DMS79 (cell line): ENCODE data around the gene ETV6.
"Not testable (repeated sequence)": the region's sequence is repeated elsewhere in the genome, so short reads cannot be mapped to it uniquely, and the experiment has no call there.

Experiments used
- DNase-seq: peaks from one replicate; lab custom pipeline; 2025; lab: John Stamatoyannopoulos, UW

ETV6 gene

DNA sequence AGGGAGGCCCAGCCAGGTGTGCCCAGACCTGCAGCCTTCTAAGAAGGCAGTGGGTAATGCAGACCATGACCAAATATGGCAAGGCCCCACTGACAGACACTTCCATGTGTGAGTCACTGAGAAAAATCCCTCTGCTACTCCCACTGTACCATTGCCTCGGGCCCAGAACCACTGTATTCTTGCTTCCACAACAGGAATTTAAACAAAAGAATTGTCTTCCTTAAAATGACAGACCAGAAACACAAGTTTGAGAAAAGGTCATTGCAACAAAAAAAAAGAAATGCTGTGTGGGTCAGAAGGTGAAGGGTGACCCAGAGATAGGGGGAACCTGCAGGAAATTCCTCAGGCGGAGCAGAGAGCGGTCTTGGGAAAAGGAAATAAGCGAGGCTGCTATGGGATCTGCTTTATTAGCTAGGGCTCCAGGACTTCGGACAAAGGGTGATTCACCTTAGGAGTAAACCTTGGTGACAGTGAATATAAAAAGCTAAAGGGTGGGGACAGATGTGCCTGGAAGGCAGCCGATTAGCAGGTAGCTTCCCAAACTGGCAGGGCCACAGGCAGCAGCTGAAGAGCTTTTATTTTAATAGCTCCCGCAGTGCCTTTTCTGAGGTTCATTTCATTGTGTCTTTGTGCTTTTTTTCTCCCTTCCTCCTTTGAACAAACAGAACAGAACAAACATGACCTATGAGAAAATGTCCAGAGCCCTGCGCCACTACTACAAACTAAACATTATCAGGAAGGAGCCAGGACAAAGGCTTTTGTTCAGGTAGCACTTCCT lies 236.0 kb downstream of the ETV6 start:
- no peak for DNase-seq

DNA sequence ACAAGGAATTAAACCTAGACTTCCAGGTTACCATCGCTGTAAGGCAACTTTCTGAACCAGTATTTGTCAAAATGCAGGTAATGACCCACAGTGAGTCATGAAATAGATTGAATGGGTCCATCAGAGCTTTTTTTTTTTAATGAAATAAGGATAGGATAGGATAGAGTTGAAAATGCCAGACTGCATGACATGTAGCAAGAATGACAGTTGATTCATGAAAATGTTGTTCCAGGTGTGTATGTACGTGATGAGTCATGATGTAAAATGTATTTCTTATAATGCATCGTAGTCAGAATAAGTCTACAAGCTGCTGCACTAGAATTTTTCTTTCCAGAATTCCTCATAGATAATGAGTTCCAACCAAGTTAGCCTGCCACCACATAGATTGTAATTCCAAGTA lies 236.9 kb downstream of the ETV6 start:
- DNase-seq = no peak

DNA sequence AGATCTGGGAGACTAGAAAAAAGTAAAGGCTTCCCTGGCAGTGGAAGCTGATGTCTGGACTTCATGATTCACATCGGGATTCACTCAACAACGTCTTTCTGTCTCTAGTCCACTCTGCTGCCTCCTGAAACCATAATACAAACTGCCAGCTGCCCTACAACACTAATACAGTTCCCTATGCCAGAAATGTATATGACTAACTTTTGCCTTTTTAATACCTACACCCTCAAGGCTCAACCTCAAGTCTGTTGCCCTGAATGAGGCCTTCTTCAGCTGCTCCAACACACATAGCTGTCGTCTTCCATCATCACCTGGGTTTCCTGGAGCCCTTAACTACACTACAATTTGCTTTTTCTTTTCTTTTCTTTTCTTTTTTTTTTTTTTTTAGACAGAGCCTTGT lies 238.6 kb downstream of the ETV6 start:
- no peak for DNase-seq

DNA sequence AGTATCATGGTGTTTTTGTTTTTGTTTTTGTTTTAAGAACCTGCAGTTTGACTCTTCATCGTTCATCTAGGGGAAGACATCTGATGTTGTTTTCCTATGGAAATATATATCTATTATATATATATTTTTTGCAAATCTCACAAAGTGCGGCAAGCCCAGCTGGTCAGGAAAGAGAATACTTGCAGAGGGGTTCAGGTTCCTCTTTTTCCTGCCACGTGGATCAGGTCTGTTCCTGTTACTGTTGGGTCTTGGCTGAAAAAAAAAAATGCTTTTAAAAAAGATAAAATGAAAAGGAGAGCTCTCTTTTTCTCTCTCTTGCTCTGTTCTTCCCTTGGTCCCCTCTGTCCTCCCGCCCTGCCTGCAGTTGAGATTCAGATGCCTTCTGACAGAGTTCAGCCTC lies 241.9 kb downstream of the ETV6 start:
- no peak for DNase-seq

DNA sequence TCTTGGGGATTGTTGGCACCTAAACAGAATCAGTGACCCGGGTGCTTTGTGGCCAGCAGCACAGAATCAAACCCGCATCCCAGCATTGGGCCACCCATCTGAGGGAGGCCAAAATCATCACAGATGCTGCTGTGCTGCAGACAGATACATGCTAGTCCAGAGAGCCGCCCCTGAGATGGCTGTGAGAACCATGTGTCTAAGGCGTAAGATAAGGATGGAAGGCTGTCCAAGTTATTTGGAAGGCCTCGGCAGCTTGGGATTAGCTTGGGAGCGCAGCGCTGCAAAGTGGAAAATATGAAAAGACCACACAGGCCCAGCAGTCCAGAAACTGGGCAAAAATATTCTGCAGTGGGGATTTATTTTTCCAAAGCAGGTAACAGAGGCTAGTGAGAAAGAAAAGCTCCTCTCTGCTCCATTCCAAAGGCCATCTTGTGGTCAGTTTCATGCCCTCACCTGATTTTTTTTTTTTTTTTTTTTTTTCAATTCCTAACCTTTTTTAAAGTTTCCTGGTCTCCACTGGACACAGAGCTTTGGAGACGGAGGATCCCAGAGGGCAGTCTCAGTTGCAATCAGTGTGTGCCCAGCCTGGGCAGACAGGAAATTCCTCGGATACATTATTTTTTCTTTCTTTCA lies 242.4 kb downstream of the ETV6 start:
- no peak for DNase-seq

DNA sequence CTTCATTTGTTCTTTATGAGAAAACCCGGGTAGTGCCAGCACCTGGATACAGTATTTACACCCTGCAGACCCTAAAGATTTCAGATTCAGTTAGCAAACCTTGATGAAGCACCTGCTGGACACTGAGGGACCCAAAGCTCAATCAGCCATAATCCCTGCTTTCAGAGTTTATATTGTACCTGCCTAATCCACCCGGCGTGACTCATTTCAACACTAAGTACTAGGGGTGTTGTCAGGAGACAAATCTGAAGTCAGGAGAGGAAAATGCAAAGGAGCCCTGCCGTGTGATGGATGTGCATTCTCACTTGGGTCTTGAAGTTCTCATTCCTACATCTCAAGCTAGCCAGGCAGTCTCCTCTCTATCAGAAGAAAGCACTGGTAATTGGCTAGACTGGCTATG lies 244.5 kb downstream of the ETV6 start:
- DNase-seq = no peak

DNA sequence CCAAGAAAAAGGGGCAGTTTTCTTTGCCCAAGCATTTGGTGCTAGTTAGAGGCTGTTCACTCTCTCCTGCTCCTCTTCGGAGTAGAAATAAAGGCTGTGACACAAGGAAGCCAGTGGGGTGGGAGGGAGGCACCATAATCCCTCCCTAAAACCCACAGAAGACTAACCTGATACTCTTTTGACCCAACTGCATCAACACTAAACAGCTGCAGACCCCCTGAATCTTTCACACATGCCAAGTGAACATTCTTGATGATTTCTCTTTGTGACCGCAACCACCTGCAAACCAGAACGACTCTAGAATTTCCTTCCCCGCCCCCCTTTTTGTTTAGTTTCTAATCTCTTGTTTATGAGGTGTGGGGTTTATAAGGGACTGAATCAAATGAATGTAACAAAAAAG lies 245.4 kb downstream of the ETV6 start:
- DNase-seq = no peak

DNA sequence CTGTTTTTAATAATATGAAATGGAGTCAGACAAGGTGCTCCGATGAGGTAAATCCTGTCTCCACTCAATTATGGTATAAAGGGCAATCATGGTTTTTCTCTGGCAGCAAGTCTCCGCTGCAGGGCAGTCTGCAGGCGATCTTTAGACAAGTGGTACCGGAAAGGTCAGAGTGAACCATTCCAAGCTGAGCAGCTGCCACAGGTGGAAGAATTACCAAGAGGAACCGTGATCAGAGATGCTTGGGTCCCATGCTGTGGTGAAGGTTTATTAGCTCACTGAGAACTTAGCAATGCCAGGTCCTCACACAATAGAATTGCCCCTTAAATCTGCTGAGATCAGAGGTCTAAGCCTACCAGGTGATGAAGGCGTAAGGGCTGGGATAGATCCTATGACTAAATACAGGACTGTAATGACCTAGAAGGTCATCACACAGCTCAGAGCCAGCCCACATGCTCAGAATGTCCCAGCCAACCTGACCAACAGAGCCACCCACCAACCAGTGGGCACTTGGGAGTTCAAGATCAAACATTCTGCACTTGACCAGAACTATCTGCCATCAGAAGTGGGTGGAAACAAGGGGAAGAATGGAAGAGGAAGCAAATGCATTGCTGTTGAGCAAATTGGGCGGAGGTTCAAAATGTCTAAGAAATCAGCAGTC lies 246.1 kb downstream of the ETV6 start:
- no peak for DNase-seq

DNA sequence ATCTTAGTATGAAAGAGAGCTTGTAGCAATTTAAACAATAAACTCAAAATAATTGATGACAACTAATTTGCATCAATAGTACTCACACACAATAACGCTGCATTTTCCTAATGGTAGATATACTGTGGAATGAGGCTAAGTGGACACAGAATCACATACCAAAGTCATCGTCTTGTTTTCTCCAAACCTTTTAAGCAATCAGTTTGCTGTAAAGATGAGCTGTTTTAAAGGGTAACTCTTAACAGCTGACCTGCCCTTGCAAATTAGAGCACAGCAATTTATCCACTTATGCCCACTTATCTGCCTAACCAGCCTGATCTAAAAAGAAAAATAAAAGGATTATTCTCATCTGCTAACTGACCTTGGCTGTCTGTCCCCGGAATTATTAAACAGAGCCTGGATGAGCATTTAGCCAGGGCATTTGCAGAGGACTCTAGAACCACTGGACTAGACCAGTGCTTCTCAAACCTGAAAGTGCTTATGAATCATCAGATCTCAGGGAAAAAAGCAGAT lies 247.0 kb downstream of the ETV6 start:
- DNase-seq = peak; percentile 63

DNA sequence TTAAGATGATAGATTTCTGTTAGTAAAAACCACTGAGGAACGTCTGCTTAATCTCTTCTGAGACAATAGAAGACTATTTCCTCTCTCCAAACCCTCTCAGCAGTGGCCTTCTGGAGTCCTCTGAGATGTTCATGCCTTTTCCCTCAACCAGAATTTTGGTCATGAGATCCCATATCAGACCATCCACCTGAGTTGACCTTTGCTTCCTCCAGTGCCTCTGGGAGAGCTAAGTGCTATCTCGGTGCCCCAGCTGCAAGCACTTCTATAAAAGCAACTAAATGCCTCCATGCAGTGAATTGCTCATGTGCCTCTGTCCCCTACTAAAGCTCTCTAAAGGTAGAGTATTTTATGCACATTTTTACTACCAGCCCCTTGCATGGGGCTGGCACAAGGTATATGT lies 248.4 kb downstream of the ETV6 start:
- DNase-seq = no peak

DNA sequence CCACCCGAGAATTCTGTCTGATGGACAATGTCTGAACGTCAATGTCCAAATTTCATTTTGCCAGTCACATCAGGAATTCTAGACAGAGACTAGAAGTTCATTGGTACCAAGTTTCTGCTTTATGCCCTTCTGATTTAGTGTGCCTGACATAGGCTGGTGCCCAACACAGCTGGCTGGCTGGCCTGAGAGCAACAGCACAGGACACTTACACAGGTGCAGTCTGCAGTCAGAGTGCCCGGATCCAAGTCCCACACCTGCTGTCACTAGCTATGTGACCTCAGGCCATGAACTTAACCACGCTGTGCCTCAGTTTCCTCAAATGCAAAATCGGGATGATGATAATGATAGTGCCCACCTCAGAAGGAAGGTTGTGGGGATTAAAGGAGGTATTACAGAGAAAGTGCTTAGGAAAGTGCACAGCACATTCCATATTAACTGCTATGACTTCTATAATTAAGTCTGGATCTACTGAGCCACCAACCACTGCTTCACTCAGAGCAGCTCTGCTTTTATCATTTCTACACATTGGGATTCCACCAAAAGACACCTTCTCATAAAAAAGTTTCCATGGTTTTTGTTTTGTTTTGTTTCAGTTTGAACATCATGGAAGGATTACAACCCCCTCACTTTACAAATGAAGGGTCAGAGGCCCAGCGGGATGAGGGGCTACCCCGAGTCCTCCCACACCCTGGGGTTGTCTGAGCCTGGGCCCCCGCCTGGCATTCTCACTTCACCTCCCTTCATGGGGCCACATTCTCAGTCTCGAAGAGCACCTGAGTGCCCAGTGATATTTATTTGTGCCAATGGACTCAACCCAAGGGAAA lies 252.4 kb downstream of the ETV6 start:
- no peak for DNase-seq

DNA sequence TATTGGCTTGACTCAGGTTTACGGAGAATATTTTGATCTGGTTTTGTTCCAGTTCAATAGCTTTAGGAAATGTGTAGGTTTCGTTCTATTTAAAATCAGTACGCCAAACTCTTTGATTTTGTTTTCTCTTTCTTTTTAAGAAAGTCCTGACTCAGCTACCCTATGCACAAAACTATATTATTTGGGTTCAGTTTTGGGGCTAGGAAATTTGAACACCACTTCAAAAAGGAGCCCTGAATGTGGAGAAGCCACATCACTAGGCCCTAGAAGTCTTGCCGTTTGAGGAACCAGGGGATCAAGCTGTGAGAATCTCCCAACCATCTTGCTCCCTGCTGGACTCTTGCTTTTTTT lies 253.0 kb downstream of the ETV6 start:
- DNase-seq = no peak

DNA sequence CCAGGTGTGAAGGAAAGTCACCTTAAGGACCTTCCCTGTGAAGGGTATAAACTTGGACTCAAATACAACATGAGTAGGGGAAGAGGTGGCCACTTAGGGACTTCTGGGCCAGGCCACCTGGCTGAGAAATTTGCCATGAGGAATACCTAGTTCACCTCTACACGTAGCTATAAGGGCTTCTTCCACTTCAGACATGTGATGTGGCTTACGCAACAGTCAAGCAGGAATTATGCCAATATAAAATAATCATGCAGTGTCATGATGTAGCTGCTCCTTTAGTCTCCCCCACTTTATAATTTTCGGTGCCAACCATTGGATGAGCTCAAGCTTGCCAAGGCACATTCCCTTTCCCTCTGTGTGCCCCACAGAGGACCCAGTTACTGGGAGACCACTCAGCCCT lies 254.7 kb downstream of the ETV6 start:
- DNase-seq = no peak

DNA sequence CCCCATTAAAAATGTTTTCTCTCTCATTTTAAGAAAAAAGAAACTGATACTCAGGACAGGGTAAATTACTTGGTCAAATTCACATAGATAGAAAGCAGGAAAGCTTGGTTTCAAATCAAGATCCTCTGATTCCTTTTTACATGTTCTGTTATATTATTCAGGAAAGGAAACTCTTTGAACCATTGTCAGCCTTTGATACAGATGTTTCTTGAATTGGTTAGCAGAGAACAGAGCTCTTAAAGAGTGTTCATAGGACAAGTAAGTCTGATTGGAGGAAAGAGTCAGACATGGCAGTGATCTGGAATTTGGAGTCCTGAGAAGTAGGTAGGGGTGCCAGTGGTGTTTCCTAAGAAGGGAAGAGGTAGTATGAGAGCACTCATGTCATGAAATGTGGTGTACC lies 256.1 kb downstream of the ETV6 start:
- no peak for DNase-seq

DNA sequence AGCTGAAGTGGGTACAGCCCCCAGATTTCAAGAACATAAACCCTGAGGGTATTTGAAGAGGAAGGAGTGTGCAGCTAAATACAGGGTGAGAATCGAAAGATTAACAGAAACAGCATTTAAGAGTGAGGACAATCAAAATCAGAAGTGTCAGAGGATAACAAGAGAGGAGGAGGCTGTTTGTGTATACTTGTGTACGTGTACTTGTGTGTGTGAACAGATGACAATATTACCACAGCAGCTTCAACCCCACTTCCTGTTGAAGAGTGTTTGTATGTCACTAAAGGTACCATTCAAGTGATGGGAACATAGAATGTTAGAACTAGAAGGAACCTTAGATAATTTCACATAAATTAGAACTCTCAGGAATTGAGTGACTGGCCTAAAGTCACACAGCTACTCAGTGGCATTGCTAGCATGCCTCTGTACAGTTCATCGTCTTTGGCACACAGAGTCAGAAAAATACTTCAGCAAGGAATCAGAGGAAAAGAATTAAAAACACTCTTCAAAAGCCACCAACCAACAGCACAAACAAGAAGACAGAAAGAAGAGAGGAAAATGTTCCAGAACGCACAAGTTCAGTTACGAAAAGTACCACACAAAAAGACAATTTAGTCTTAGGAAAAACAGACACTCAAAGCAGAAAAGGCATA lies 256.9 kb downstream of the ETV6 start:
- DNase-seq = no peak

DNA sequence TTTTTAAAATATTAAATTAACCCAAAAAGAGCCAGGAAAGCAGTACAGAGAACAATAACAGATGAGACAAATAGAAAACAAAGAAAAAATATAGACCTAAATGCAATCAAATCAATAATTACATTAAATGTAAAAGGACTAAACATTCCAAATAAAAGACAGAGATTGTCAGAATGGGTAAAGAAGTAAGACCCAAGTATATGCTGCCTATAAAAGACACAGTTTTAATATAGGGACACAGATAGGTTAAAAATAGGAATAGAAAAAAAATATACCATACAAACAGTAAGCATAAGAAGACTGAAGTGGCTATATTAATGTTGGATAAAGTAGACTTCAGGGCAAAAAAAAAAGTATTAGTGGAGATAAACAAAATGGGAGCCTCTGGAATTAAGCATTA lies 258.2 kb downstream of the ETV6 start:
- no peak for DNase-seq

DNA sequence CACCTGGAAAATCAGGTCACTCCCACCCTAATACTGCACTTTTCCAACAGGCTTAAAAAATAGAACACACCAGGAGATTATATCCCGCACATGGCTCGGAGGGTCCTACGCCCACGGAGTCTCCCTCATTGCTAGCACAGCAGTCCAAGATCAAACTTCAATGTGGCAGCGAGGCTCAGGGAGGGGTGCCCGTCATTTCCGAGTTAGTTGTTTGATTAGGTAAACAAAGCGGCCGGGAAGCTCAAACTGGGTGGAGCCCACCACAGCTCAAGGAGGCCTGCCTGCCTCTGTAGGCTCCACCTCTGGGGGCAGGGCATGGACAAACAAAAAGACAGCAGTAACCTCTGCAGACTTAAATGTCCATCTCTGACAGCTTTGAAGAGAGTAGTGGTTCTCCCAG lies 259.9 kb downstream of the ETV6 start:
- DNase-seq = not testable (repeated sequence)

DNA sequence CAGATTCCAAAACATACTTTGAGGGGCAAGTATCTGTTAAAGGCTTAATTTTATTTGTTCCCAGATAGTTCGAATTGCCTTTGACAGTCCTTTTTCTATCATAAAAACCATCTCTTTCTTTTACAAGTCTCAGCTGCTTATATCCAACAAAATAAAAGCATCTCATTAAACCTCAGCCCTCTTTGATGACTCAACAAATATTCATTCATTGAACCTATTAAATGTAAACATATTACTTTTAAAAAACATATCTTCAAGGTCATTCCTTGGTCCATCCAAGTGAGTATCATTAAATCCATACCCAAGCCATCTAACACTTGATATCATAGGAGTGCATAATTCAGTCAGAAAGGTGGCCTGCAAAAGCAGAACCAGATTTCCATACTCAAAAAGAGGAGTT lies 266.6 kb downstream of the ETV6 start:
- no peak for DNase-seq

DNA sequence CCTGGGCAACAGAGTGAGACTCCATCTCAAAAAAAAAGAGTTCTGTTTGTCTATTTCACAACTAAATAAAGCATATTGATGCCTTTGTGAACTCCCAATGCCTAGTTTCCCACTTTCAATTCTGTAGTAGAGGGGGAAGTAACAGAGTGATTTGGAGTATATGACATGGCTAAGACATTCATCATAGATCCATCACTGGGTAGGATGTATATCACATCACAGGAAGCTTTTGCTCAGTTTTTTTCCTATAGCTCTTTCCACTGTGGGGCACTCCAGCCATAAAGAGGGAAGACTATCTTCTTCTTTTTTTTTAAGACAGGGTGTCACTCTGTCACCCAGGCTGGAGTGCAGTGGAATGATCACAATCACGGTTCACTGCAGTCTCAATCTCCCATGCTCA lies 267.3 kb downstream of the ETV6 start:
- no peak for DNase-seq

DNA sequence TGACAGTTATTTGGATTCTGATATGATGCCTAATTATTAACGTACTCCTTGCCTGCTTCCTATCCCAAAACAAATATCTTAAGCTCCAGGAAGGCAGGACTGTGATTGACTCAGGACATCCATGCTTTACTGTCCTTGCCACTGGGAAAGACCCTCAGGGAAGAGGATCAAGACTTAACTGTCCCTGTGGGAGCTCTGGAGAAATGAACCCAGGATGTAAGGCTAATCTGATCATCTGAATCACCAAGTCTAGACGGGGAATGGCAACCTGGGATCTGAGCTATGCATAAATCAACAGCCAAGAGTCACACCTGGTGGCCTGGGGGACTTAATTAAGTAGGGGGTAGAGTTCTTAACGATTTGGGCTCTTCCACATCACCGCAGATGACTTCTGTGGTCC lies 268.0 kb downstream of the ETV6 start:
- DNase-seq = no peak

DNA sequence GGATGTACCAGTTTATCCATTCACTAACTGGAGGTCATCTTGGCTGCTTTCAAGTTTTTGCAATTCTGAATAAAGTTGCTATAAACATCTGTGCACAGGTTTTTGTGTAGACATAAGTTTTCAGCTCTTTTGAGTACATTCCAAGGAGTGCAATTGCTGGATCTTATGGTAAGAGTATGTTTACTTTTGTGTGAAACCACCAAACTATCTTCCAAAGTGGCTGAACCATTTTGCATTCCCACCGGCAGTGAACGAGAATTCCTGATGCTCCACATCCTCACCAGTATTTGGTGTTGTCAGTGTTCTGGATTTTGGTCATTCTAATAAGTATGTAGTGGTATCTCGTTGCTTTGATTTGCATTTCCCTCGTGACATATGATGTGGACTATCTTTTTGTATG lies 270.8 kb downstream of the ETV6 start:
- DNase-seq = no peak

DNA sequence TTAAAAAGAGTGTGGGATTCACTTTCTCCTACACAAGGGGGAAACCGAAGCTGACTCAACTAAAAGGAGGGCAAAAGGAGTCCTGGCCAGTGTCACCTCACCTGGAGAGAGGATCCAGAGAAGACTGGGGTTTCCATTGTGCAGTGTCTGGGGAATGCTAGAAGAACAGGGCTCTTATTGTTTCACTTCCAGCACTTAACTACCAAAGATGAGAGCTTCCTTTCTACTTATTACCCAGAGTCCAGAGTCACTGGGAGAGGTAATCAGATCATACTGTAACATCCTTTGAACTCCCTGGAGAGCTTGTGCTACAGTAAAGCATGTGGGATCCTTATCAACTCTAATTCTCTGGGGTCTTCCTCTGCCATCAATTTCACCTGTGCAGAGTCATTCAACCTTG lies 272.9 kb downstream of the ETV6 start:
- DNase-seq = no peak
